SU-DHL-6 (cell line): Measurements from ENCODE around the gene ACER3.

Experiments
- H2AFZ ChIP-seq: fragments of 200-600 bp; sonication (generic); 2 replicates; pipeline ENCODE4 v1.6.1; 2014; ENCODE audit warnings: low read depth, mild to moderate bottlenecking, moderate library complexity, mixed read lengths, antibody characterized with exemption, low read length; ENCODE audit not compliant: severe bottlenecking
- H3F3A ChIP-seq: fragments of 200-600 bp; shearing (Covaris generic); 2 replicates; pipeline ENCODE4 v1.6.0; 2016; ENCODE audit warnings: antibody characterized with exemption, mild to moderate bottlenecking; ENCODE audit not compliant: insufficient read depth
- H3K27ac ChIP-seq: fragments of 200-600 bp; sonication (generic); 2 replicates; pipeline ENCODE4 v1.5.1; 2016; ENCODE audit warnings: low read depth, mild to moderate bottlenecking, low read length, moderate library complexity, mixed read lengths
- H3K27me3 ChIP-seq: fragments of 200-600 bp; sonication (generic), shearing (Covaris generic); 2 replicates; pipeline ENCODE4 v1.6.0; 2014; ENCODE audit warnings: mild to moderate bottlenecking, low read length
- H3K36me3 ChIP-seq: fragments of 200-600 bp; sonication (generic); 2 replicates; pipeline ENCODE4 v1.6.1; 2014; ENCODE audit warnings: mild to moderate bottlenecking, low read length, mixed read lengths
- H3K4me2 ChIP-seq: fragments of 300-600, 200-600 bp; shearing (Covaris generic), sonication (generic); 2 replicates; pipeline ENCODE4 v1.6.0; 2014; ENCODE audit warnings: low read length, low read depth, mild to moderate bottlenecking; ENCODE audit not compliant: poor library complexity, severe bottlenecking
- H3K4me3 ChIP-seq: fragments of 200-600 bp; sonication (generic); 2 replicates; pipeline ENCODE4 v1.5.1; 2014; ENCODE audit warnings: antibody characterized with exemption, low read length, mild to moderate bottlenecking, mixed read lengths; ENCODE audit not compliant: insufficient read depth, poor library complexity, severe bottlenecking
- H3K79me2 ChIP-seq: fragments of 200-600 bp; sonication (generic); 2 replicates; pipeline ENCODE4 v1.6.1; 2014; ENCODE audit warnings: mild to moderate bottlenecking, low read length, moderate library complexity; ENCODE audit not compliant: insufficient read depth
- H3K9ac ChIP-seq: fragments of 200-600 bp; sonication (generic); 2 replicates; pipeline ENCODE4 v1.7.0; 2014; ENCODE audit warnings: mild to moderate bottlenecking, low read length
- H3K9me2 ChIP-seq: fragments of 200-600 bp; sonication (generic); replicated peaks from 2 replicates; pipeline ENCODE4 v1.6.1; 2014; ENCODE audit warnings: low read length; ENCODE audit not compliant: insufficient read depth
- H3K9me3 ChIP-seq: fragments of 200-600 bp; sonication (generic); 2 replicates; pipeline ENCODE4 v1.6.1; 2014; ENCODE audit warnings: low read length, mixed read lengths; ENCODE audit not compliant: insufficient read depth
- H4K20me1 ChIP-seq: fragments of 200-600 bp; sonication (generic); 2 replicates; pipeline ENCODE4 v1.6.1; 2014; ENCODE audit warnings: low read depth, mild to moderate bottlenecking, antibody characterized with exemption, low read length, moderate library complexity, mixed read lengths
- CTCF ChIP-seq: fragments of 200-600 bp; sonication (generic); IDR thresholded peaks from one replicate; pipeline ENCODE4 v1.5.1; 2017; ENCODE audit warnings: antibody characterized with exemption, mild to moderate bottlenecking, low read length, moderate library complexity; ENCODE audit not compliant: insufficient read depth, poor library complexity, severe bottlenecking
- EZH2phosphoT487 ChIP-seq: fragments of 200-600 bp; sonication (generic), shearing (Covaris generic); conservative IDR thresholded peaks from 2 replicates; pipeline ENCODE4 v1.6.1; 2018; ENCODE audit warnings: mild to moderate bottlenecking, antibody characterized with exemption, low read length, moderate library complexity, mixed read lengths

ACER3 gene

DNA sequence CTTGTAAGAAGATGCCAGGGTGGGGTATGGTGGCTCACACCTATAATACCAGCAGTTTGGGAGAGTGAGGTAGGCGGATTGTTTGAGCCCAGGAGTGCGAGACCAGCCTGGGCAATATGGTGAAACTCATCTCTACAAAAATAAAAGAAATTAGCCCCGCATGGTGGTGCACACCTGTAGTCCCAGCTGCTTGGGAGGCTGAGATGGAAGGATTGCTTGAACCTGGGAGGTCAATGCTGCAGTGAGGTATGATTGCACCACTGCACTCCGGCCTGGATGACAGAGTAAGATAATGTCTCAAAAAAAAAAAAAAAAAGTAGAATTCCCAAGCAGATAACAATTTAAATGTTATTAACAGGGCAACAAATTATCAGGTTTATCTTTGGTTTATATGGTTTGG, 20.2 kb downstream of the ACER3 start:
- Histone ChIP-seq H2AFZ (no peak overlapping the region), H4K20me1 (no peaks in the 10 kb centered on the region), H3K27me3 (no peaks in the 10 kb centered on the region), H3K27ac (no peak overlapping the region), H3K9ac (no peak overlapping the region), H3K79me2 (no peaks in the 10 kb centered on the region), H3K9me2 (no peaks in the 10 kb centered on the region), H3F3A (no peaks in the 10 kb centered on the region), H3K36me3 (no peaks in the 10 kb centered on the region), H3K4me3 (no peak overlapping the region), H3K9me3 (no peaks in the 10 kb centered on the region), H3K4me2 (no peak overlapping the region)
- TF ChIP-seq CTCF: no peak

- Histone ChIP-seq H3F3A (no peaks in the 10 kb centered on the region), H3K9me3 (no peaks in the 10 kb centered on the region), H3K4me3 (no peak overlapping the region), H3K9ac (no peak overlapping the region), H3K4me2 (no peak overlapping the region), H3K9me2 (no peaks in the 10 kb centered on the region), H3K36me3 (no peaks in the 10 kb centered on the region), H2AFZ (no peak overlapping the region), H3K27me3 (no peaks in the 10 kb centered on the region), H3K27ac (no peak overlapping the region), H3K79me2 (no peaks in the 10 kb centered on the region), H4K20me1 (no peaks in the 10 kb centered on the region; the same call in 1 of the 2 replicates)
- TF ChIP-seq EZH2phosphoT487 (no peak), CTCF (no peak)
Observed at GRCh38 chr11:76885390-76886097, 24.8 kb downstream of the ACER3 start.

DNA sequence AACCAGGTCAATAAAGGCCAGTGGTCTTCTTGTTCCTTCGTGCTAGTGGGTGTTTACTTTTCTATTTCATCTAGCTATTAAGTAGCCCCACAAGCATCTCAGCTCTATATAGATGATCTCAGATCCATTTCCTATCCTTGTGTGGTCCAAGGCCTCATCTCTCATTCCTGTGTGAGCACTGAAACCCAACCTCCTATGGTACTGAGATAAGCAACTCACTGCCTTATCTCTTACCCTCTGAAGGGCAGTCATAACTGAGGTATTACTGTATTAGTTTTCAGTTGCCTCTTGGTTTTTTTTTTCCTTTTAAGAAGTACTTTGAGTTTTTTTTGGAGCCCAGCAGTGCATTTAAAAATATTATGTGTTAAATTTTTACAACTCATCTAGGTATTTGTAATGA, 28.3 kb downstream of the ACER3 start:
- H3K27ac ChIP-seq: no peak overlapping the region
- H3K36me3 ChIP-seq: no peaks in the 10 kb centered on the region
- H3K9me2 ChIP-seq: no peaks in the 10 kb centered on the region
- H4K20me1 ChIP-seq: no peaks in the 10 kb centered on the region; the same call in 1 of the 2 replicates
- H3K4me3 ChIP-seq: no peak overlapping the region
- no peaks in the 10 kb centered on the region for H3K9me3 ChIP-seq
- H3F3A ChIP-seq: no peaks in the 10 kb centered on the region
- H3K79me2 ChIP-seq: no peaks in the 10 kb centered on the region
- TF ChIP-seq CTCF (no peak), EZH2phosphoT487 (no peak)
- no peak overlapping the region for H2AFZ ChIP-seq
- no peaks in the 10 kb centered on the region for H3K27me3 ChIP-seq
- H3K9ac ChIP-seq: no peak overlapping the region
- H3K4me2 ChIP-seq: no peak overlapping the region
